GM20000 (cell line): ENCODE measurements around the gene PNMA8C.

Experiments
- DNase-seq: peaks from one replicate; pipeline ENCODE4 v3.0.0; 2012; ENCODE audit warnings: low spot score
- CTCF ChIP-seq: IDR thresholded peaks from 2 replicates; pipeline ENCODE4 v1.5.1; 2012; ENCODE audit warnings: mild to moderate bottlenecking, control low read depth; ENCODE audit errors: extremely low read depth, missing control alignments

The PNMA8C gene

GRCh38 chr19:46456930-46457329, 28.2 kb upstream of the PNMA8C start:
- TF ChIP-seq CTCF: no peak

GRCh38 chr19:46454244-46454643, 25.5 kb upstream of the PNMA8C start:
- no peak for TF ChIP-seq CTCF
- DNase-seq: no peak

More at GRCh38 chr19:46456930-46457329, 28.2 kb upstream of the PNMA8C start:
- no peak for DNase-seq

- TF ChIP-seq CTCF: no peak
- no peak for DNase-seq
These were observed 24.9 kb upstream of the PNMA8C start for GRCh38 chr19:46453661-46454060.

GRCh38 chr19:46452186-46452585, 23.4 kb upstream of the PNMA8C start:
- TF ChIP-seq CTCF: no peak
- no peak for DNase-seq

DNA sequence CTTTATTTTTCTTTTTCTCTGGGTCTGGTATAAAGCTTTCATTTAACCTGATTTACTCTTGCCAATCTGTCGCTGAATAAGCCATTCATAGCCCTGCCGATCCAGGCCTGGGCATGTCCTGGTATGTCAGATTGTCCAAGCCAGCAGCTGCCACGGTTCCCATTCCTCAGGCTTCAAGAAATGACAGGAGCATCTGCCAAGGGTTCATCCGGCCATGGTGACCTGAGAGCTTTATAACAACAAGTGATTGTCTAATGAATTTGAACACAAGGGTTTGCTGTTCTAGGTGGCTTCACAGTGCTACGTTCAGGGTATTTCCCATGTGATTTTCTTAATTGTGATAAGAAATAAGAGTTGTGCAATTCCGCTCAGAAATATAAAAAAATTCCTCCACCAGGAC, 22.6 kb upstream of the PNMA8C start:
- DNase-seq: no peak
- no peak for TF ChIP-seq CTCF

- no peak for TF ChIP-seq CTCF
- DNase-seq: no peak
These were observed 22.0 kb upstream of the PNMA8C start for GRCh38 chr19:46450737-46451136.

GRCh38 chr19:46449228-46449627, 20.5 kb upstream of the PNMA8C start:
- no peak for DNase-seq
- TF ChIP-seq CTCF: no peak
